ENCODE data around the gene HAUS7.

The HAUS7 gene

GRCh38 chrX:153499341-153499740 lies 29.0 kb upstream of the HAUS7 start:
- no peak for DNase-seq (ENCODE audit: low spot score)

- no peak for DNase-seq (ENCODE audit: low spot score)
Measured at GRCh38 chrX:153498453-153498852, 28.1 kb upstream of the HAUS7 start.

- DNase-seq (ENCODE audit: low spot score), result no peak
Measured at GRCh38 chrX:153496590-153496959, 26.2 kb upstream of the HAUS7 start.

GRCh38 chrX:153495903-153496589 lies 25.7 kb upstream of the HAUS7 start:
- DNase-seq (ENCODE audit: low spot score), result no peak

GRCh38 chrX:153495362-153495751 lies 25.0 kb upstream of the HAUS7 start:
- no peak for DNase-seq (ENCODE audit: low spot score)

- no peak for DNase-seq (ENCODE audit: low spot score)
Measured at GRCh38 chrX:153494541-153495361, 24.4 kb upstream of the HAUS7 start, which contains the start of gene BGN. TSS of gene BGN (plus strand) at chrX:153494980. CDS start at chrX:153504632, 9,652 bp downstream.

GRCh38 chrX:153494061-153494460 lies 23.7 kb upstream of the HAUS7 start:
- DNase-seq (ENCODE audit: low spot score), result no peak

GRCh38 chrX:153493085-153493484 lies 22.7 kb upstream of the HAUS7 start:
- no peak for DNase-seq (ENCODE audit: low spot score)

- DNase-seq (ENCODE audit: low spot score), result no peak
Measured at GRCh38 chrX:153492543-153492942, 22.2 kb upstream of the HAUS7 start.

- DNase-seq (ENCODE audit: low spot score), result no peak
Measured at GRCh38 chrX:153491918-153492317, 21.5 kb upstream of the HAUS7 start.

- no peak for DNase-seq (ENCODE audit: low spot score)
Measured at GRCh38 chrX:153491351-153491914, 21.1 kb upstream of the HAUS7 start.

- no peak for DNase-seq (ENCODE audit: low spot score)
Measured at GRCh38 chrX:153490217-153490930, 20.0 kb upstream of the HAUS7 start.

- no peak for DNase-seq (ENCODE audit: low spot score)
Measured at GRCh38 chrX:153488231-153488914, 18.0 kb upstream of the HAUS7 start.

GRCh38 chrX:153487590-153488071 lies 17.3 kb upstream of the HAUS7 start:
- DNase-seq (ENCODE audit: low spot score), result no peak

GRCh38 chrX:153486171-153486570 lies 15.8 kb upstream of the HAUS7 start:
- DNase-seq (ENCODE audit: low spot score), result no peak

- DNase-seq (ENCODE audit: low spot score), result no peak
Measured at GRCh38 chrX:153485396-153486080, 15.2 kb upstream of the HAUS7 start.

GRCh38 chrX:153482376-153483015 lies 12.1 kb upstream of the HAUS7 start:
- no peak for DNase-seq (ENCODE audit: low spot score)

- DNase-seq (ENCODE audit: low spot score), result no peak
Measured at GRCh38 chrX:153481043-153481442, 10.7 kb upstream of the HAUS7 start.

- DNase-seq (ENCODE audit: low spot score), result no peak
Measured at GRCh38 chrX:153478746-153479145, 8.4 kb upstream of the HAUS7 start.

GRCh38 chrX:153477901-153478300 lies 7.5 kb upstream of the HAUS7 start:
- DNase-seq (ENCODE audit: low spot score), result no peak
